ENCODE data around the gene YJU2.
"Not testable (repeated sequence)": the region's sequence is repeated elsewhere in the genome, so short reads cannot be mapped to it uniquely, and the experiment has no call there.

YJU2 gene

GRCh38 chr19:4229179-4229931, 17.5 kb upstream of the YJU2 start, which contains the start of gene EBI3:
TSS of gene EBI3 (plus strand) at chr19:4229523. CDS start at chr19:4229551, 28 bp downstream.
- peak; percentile 82 for DNase-seq

GRCh38 chr19:4230237-4230636, 16.6 kb upstream of the YJU2 start:
- not testable (repeated sequence) for DNase-seq

GRCh38 chr19:4231521-4231920, 15.4 kb upstream of the YJU2 start:
- not testable (repeated sequence) for DNase-seq

GRCh38 chr19:4232139-4232538, 14.7 kb upstream of the YJU2 start:
- not testable (repeated sequence) for DNase-seq

- no peak for DNase-seq
These were observed 14.1 kb upstream of the YJU2 start for GRCh38 chr19:4232614-4233281.

GRCh38 chr19:4233282-4233853, 13.5 kb upstream of the YJU2 start:
- peak; percentile 90 for DNase-seq

- no peak for DNase-seq
These were observed 12.6 kb upstream of the YJU2 start for GRCh38 chr19:4234142-4234861.

GRCh38 chr19:4234862-4235201, 12.0 kb upstream of the YJU2 start:
- no peak for DNase-seq

- not testable (repeated sequence) for DNase-seq
These were observed 9.4 kb upstream of the YJU2 start for GRCh38 chr19:4237510-4237909.

- DNase-seq: no peak
These were observed 8.0 kb upstream of the YJU2 start for GRCh38 chr19:4238831-4239230.

- no peak for DNase-seq
These were observed 5.0 kb upstream of the YJU2 start for GRCh38 chr19:4241824-4242430.

- not testable (repeated sequence) for DNase-seq
These were observed 942 bp upstream of the YJU2 start for GRCh38 chr19:4245938-4246337.

- no peak for DNase-seq
These were observed 9.7 kb downstream of the YJU2 start for GRCh38 chr19:4256563-4256962.

GRCh38 chr19:4257025-4257424, 10.1 kb downstream of the YJU2 start:
- no peak for DNase-seq

- DNase-seq: no peak
These were observed 11.3 kb downstream of the YJU2 start for GRCh38 chr19:4258181-4258580.

- DNase-seq: no peak
These were observed 13.8 kb downstream of the YJU2 start for GRCh38 chr19:4260613-4261191.

GRCh38 chr19:4264812-4265211, 17.9 kb downstream of the YJU2 start:
- DNase-seq: no peak

GRCh38 chr19:4266253-4267000, 19.5 kb downstream of the YJU2 start:
- no peak for DNase-seq

GRCh38 chr19:4267101-4267900, 20.4 kb downstream of the YJU2 start:
- peak; percentile 86 for DNase-seq

GRCh38 chr19:4267901-4268815, 21.3 kb downstream of the YJU2 start:
- no peak for DNase-seq

Data from activated effector memory CD4-positive, alpha-beta T cell treated with anti-CD3 and anti-CD28 coated beads, Interleukin-2, amount 50 U/mL, for 16 hours (primary cell).